Skeletal muscle satellite cell (primary cell): ENCODE results near the gene SLC7A10.

Experiments used
- H3K27me3 ChIP-seq: 2 replicates; pipeline ENCODE4 v1.7.0; 2013; ENCODE audit warnings: low read length; ENCODE audit not compliant: control insufficient read depth, insufficient read depth
- H3K36me3 ChIP-seq: 2 replicates; pipeline ENCODE4 v1.7.0; 2013; ENCODE audit warnings: mild to moderate bottlenecking, control low read depth, low read length; ENCODE audit not compliant: insufficient read depth
- H3K4me1 ChIP-seq: 2 replicates; pipeline ENCODE4 v1.7.0; 2013; ENCODE audit warnings: low read length; ENCODE audit not compliant: control insufficient read depth, insufficient read depth
- H3K4me2 ChIP-seq: 2 replicates; pipeline ENCODE4 v1.7.0; 2013; ENCODE audit warnings: mild to moderate bottlenecking, low read length
- H3K4me3 ChIP-seq: 2 replicates; pipeline ENCODE4 v1.7.0; 2013; ENCODE audit warnings: low read length
- H3K9ac ChIP-seq: 2 replicates; pipeline ENCODE4 v1.7.0; 2013; ENCODE audit warnings: mild to moderate bottlenecking, low read depth, low read length, moderate library complexity
- H3K9me3 ChIP-seq: replicated peaks from 2 replicates; pipeline ENCODE4 v1.7.0; 2013; ENCODE audit warnings: mild to moderate bottlenecking, control low read depth, low read length

The SLC7A10 gene

GRCh38 chr19:33159149-33159548, 66.5 kb downstream of the SLC7A10 start:
- no peaks in the 10 kb centered on the region for H3K9me3 ChIP-seq
- H3K4me1 ChIP-seq: no peaks in the 10 kb centered on the region
- no peaks in the 10 kb centered on the region for H3K27me3 ChIP-seq
- H3K4me3 ChIP-seq: no peak overlapping the region
- H3K4me2 ChIP-seq: no peak overlapping the region
- no peaks in the 10 kb centered on the region for H3K36me3 ChIP-seq
- H3K9ac ChIP-seq: no peak overlapping the region
